A549 (cell line): Measurements from ENCODE around the gene FMNL2.

Experiments used
- CEBPB ChIP-seq, 2 experiments: fragments of >200 bp in 1 of 2; sonication (Bioruptor Twin) in 1 of 2; formaldehyde crosslinking in 1 of 2; IDR thresholded peaks; 2 replicates each; pipeline ENCODE4 v1.6.1; 2012 to 2016
- EHF ChIP-seq: fragments of 250-450 bp; sonication (Bioruptor Pico); IDR thresholded peaks from 2 replicates; pipeline ENCODE4 v1.5.0; 2020; ENCODE audit warnings: mild to moderate bottlenecking
- EP300 ChIP-seq, 2 experiments: fragments of >200 bp; sonication (Bioruptor Twin); formaldehyde crosslinking; IDR thresholded peaks; 2 replicates in 1 of 2; 3 replicates in 1 of 2; pipeline ENCODE4 v1.6.1; 2016 to 2017
- ESRRA ChIP-seq: fragments of 150-350 bp; IDR thresholded peaks from 2 replicates; pipeline ENCODE4 v1.6.1; 2014; ENCODE audit warnings: mild to moderate bottlenecking, low read length, borderline replicate concordance
- KDM1A ChIP-seq: fragments of 200-600 bp; sonication (generic); IDR thresholded peaks from 2 replicates; pipeline ENCODE4 v1.6.1; 2016; ENCODE audit warnings: low read depth, mild to moderate bottlenecking
- MAFK ChIP-seq: fragments of 450-650 bp; IDR thresholded peaks from 2 replicates; pipeline ENCODE4 v1.6.1; 2014; ENCODE audit not compliant: partially characterized antibody
- POLR2A ChIP-seq: IDR thresholded peaks from 2 replicates; pipeline ENCODE4 v1.6.1; 2012; ENCODE audit warnings: mild to moderate bottlenecking, low read length
- POLR2AphosphoS2 ChIP-seq: conservative IDR thresholded peaks from 2 replicates; pipeline ENCODE4 v1.6.1; 2012; ENCODE audit warnings: low read length, improper control_type of control experiment, inconsistent platforms
- RNF2 ChIP-seq: fragments of 200-600 bp; sonication (generic); IDR thresholded peaks from 2 replicates; pipeline ENCODE4 v1.6.1; 2016; ENCODE audit warnings: low read depth, mild to moderate bottlenecking, antibody characterized with exemption, moderate library complexity, borderline replicate concordance
- SMC3 ChIP-seq: fragments of >200 bp; sonication (Bioruptor Twin); formaldehyde crosslinking; IDR thresholded peaks from 3 replicates; pipeline ENCODE4 v1.6.1; 2018; ENCODE audit warnings: inconsistent platforms
- SREBF2 ChIP-seq: fragments of 450-650 bp; IDR thresholded peaks from 2 replicates; pipeline ENCODE4 v1.6.1; 2014; ENCODE audit warnings: mild to moderate bottlenecking, moderate library complexity
- TF ChIP-seq, protein P1 (sequence below): fragments of >200 bp; sonication (Bioruptor Twin); formaldehyde crosslinking; IDR thresholded peaks from 3 replicates; pipeline ENCODE4 v1.5.1; 2016
- TF ChIP-seq, protein P2 (sequence below): IDR thresholded peaks from 2 replicates; pipeline ENCODE4 v1.6.1; 2012

DNA sequence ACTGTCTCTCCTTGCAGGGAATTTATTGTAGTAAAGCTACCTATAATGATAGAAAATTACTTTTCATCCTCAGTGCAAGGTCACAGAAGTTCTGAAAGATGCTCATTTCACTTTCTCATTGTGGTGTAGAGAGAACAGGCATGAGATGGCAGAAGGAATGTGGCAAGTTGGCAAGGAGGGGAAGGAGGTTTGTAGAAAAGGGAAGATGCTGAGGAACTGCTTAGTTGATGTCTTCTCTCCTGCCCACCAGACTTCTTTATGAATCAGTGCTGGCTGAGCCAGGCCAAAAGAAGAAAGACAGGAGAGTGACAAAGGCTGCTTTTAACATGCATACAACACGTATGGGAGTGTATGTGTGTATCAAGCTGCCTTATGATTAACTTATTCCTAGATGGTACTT lies 217.9 kb downstream of the FMNL2 start:
- TF ChIP-seq KDM1A (no peak), POLR2A (no peak), SREBF2 (no peak), CEBPB (IDR thresholded peaks at IDR 0.05) (no peak), MAFK (no peak), EP300 (IDR thresholded peaks at IDR 0.05) (no peak), POLR2AphosphoS2 (no peak), RNF2 (no peak), SMC3 (no peak), EHF (CRISPR knock-in tag) (no peak), ESRRA (no peak)
- TF ChIP-seq, protein P1, sequence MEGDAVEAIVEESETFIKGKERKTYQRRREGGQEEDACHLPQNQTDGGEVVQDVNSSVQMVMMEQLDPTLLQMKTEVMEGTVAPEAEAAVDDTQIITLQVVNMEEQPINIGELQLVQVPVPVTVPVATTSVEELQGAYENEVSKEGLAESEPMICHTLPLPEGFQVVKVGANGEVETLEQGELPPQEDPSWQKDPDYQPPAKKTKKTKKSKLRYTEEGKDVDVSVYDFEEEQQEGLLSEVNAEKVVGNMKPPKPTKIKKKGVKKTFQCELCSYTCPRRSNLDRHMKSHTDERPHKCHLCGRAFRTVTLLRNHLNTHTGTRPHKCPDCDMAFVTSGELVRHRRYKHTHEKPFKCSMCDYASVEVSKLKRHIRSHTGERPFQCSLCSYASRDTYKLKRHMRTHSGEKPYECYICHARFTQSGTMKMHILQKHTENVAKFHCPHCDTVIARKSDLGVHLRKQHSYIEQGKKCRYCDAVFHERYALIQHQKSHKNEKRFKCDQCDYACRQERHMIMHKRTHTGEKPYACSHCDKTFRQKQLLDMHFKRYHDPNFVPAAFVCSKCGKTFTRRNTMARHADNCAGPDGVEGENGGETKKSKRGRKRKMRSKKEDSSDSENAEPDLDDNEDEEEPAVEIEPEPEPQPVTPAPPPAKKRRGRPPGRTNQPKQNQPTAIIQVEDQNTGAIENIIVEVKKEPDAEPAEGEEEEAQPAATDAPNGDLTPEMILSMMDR = no peak
- TF ChIP-seq, protein P2, sequence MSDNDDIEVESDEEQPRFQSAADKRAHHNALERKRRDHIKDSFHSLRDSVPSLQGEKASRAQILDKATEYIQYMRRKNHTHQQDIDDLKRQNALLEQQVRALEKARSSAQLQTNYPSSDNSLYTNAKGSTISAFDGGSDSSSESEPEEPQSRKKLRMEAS = no peak
